Activated gamma-delta T cell (primary cell): ENCODE measurements around the gene AGBL4.

Experiments used
- DNase-seq: peaks from one replicate; lab custom pipeline; 2025; lab: John Stamatoyannopoulos, UW

Gene AGBL4

GRCh38 chr1:48592330-48592729 lies 1431.4 kb downstream of the AGBL4 start:
- no peak for DNase-seq

DNA sequence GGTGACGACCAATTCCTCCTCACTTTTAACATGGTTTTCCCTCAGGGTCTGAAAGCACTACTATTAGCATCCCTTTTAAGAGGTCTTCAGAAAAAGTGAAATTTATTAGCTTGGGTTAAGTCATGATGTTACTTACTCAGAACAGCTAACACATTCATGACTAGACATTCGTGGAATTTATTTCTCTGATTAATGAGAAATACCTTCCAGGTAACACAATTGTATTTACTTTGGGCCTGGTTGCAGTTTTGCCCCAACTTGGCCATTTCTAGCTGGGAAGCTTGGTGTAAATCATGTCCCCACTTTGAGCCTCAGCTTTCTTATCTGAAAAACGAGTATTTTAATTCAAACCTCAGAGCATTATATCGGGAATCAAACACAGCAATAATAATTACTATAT lies 1432.6 kb downstream of the AGBL4 start:
- DNase-seq = no peak

DNA sequence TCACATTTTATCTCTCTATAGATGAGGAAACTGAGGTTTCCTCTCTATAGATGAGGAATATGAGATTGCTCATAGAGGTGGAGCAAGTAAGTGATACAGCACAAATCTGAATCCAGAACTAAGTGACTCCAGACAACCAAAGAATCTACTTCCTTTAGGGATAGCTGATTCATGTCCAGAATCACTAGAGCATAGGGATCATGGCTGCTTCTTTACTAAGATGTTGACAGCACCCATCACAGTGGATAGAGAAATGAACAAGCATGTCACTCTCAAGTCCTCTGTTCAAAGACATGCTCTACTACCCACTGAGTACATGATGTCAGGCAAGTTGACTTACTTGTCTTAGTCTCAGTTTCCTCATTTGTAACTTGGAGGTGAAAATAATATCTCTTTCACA lies 1435.7 kb downstream of the AGBL4 start:
- DNase-seq = no peak

DNA sequence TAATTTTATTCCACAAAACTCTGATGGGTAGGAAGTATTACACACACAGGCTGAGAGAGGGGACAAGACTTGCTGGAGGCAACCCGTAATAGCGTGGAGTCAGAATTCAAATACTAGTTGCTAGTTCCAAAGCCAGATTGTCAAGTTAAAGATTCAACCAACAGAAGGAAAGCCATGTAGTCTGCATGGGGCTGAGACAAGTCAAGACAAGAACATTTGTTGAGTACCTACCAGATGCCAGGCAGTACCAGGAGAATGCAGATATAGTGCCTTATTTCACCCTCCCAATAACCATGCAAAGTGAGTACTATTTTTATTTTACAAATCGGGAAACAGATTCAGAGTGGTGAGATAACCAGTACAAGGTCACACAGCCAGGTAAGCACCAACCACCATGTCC lies 1441.3 kb downstream of the AGBL4 start:
- no peak for DNase-seq

DNA sequence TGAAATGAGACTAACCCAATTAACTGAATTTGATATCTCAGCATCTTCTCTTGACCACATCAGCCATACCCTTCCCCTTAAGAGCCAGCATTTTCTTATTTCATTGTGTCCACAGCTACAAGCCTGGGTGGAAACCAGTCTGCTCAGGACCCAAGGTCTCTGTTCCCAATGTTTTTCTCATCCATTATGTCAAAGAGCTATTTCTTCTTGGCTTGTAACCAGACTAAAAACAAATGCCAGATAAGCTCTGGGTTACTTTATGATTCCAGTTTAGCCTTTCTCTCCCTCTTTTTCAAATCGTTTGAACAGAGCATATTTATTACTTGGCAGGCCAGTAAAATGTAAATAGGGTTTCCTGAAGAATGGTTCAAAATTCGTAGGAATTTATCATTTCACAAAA lies 1442.5 kb downstream of the AGBL4 start:
- DNase-seq = no peak

GRCh38 chr1:48576565-48576964 lies 1447.2 kb downstream of the AGBL4 start:
- DNase-seq = no peak

DNA sequence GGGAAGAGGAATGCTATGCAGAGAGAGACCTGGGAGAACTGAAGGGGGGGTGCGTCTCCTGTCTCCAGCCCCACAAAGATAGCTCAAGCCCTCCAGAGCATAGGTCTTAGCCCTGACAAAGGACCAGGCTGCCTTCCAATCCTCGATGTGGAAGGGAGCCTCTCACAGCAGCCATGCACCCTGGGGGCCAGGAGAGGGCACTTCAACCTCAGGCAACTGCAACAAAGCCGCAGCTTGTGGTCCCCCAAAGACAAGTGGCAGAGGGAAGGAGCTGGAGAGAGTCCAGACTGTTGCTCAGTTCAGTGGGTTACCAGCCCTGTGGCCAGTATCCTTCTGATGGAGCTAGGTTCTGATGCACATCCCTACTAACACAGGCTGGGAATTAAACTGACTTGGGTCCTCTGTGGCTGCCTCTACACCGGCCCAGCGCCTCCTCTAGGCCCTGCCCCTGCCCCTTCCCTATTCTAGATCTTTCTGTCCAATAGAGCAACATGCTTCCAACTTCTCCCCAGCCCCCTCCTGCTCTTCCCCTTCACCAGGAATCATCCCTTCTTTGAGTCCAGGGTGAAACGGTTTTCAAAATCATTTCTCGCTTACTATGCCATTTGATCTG lies 1451.0 kb downstream of the AGBL4 start:
- DNase-seq = no peak

GRCh38 chr1:48572134-48572533 lies 1451.6 kb downstream of the AGBL4 start:
- DNase-seq = no peak

- DNase-seq = no peak
Measured at GRCh38 chr1:48571303-48571987, 1452.3 kb downstream of the AGBL4 start.

DNA sequence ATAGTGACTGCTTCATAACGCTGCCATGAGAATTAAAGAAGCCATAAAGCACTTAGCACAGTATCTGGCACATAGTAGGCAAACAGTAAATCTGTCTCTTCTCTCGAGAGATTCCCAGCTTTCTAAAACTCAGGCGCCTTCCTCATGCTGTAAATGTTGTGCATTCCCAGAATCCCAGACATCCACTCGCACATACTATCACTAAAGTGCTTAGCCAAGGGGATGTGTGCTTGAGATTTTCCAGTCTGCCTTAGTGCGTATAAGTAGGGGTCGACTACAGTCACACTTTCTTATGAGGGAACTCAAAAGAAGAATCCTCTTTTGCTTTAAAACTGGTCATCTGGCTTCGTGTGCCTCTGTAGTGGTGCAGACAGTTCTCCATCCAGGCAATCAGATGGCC lies 1453.2 kb downstream of the AGBL4 start:
- no peak for DNase-seq

DNA sequence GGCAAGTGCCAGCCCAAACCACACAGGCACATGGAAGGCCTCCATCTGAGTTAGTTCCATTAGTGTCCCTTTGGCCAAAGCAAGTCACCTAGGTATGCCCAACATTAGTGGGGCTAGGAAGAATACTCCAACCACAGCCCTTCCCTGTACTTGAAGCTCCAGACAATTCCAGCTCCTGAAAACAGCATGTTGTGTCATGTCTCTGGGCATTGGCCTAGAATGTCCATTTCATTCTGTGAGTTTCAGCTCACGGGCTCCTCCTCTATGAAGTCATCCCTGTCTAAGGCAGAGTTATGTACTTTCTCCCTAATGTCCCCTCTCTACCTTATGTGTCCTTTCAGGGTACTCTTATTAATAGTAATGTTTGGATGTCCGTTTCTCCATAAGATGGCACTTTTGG lies 1455.3 kb downstream of the AGBL4 start:
- no peak for DNase-seq

GRCh38 chr1:48566492-48566891 lies 1457.3 kb downstream of the AGBL4 start:
- DNase-seq = no peak

- no peak for DNase-seq
Measured at GRCh38 chr1:48563021-48563420, 1460.7 kb downstream of the AGBL4 start.

DNA sequence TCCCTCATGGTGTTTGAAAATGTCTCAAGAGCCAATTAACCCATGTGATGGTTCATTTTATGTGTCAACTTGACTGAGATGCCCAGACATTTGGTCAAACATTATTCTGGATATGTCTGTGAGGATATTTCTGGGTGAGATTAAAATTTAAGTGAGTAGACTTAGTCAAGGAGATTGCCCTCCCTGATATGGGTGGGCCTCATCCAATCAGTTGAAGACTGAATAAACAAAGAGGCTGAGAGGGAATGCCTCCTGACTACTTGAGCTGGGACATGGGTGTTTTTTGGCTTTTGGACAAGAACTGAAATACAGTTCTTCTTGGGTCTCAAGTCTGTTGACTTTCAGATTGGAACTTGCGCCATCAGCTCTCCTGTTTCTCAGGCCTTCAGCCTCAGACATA lies 1462.3 kb downstream of the AGBL4 start:
- DNase-seq = no peak

- no peak for DNase-seq
Measured at GRCh38 chr1:48560577-48560976, 1463.2 kb downstream of the AGBL4 start.

GRCh38 chr1:48560116-48560515 lies 1463.6 kb downstream of the AGBL4 start:
- no peak for DNase-seq

DNA sequence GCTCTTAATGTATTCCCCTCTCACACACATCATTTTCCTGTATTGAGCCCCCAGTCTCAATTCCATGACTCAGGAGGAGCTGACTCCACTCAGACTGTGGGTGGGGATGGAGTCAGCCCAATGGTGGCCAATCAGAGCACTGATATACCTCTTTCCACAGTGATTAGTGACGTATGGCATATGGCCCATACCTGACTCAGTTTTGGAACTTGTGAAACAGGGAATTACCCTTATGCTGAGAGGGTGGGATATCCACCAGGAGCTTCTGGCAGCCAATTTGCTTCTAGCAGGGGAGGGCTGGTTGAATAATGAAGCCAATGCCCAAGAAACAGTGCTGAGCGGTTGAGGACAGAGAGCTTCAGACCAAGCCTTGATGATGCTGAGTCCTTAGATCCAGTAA lies 1465.4 kb downstream of the AGBL4 start:
- no peak for DNase-seq

GRCh38 chr1:48556186-48556850 lies 1467.4 kb downstream of the AGBL4 start:
- DNase-seq = no peak

- DNase-seq = no peak
Measured at GRCh38 chr1:48555271-48555670, 1468.5 kb downstream of the AGBL4 start.

GRCh38 chr1:48552903-48553606 lies 1470.7 kb downstream of the AGBL4 start:
- DNase-seq = no peak

DNA sequence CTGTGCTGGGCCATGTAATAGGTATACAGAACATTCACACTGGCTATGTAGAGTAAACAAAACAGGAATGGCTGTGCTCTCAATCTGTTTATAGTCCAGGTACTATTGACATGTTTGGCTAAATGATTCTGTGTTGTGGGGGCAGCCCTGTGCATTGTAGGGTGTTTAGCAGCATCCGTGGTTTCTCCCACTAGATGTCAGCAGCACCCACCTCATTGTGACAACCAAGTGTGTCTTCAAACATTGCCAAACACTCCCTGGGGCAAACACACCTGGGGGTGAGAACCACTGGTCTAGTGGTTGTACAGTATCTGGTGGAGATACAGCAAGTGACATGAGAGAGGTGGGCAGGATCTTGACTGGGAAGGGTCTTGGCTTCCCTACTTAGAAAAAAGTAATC lies 1471.3 kb downstream of the AGBL4 start:
- DNase-seq = no peak

- no peak for DNase-seq
Measured at GRCh38 chr1:48548985-48549384, 1474.8 kb downstream of the AGBL4 start.
